ENCODE data around the gene MRPL32.

The MRPL32 gene

GRCh38 chr7:42964849-42965805 lies 33.0 kb downstream of the MRPL32 start:
- DNase-seq (ENCODE audit: low read depth in 2 of 2, low spot score in 1 of 2): no peak

GRCh38 chr7:42967391-42967790 lies 35.2 kb downstream of the MRPL32 start:
- DNase-seq (ENCODE audit: low read depth in 2 of 2, low spot score in 1 of 2): no peak

- no peak for DNase-seq (ENCODE audit: low read depth in 2 of 2, low spot score in 1 of 2)
Observed at GRCh38 chr7:42972699-42973500, 40.7 kb downstream of the MRPL32 start.

GRCh38 chr7:42976371-42976770 lies 44.2 kb downstream of the MRPL32 start:
- no peak for DNase-seq (ENCODE audit: low read depth in 2 of 2, low spot score in 1 of 2)

- no peak for DNase-seq (ENCODE audit: low read depth in 2 of 2, low spot score in 1 of 2)
Observed at GRCh38 chr7:42978496-42978895, 46.3 kb downstream of the MRPL32 start.

GRCh38 chr7:42980084-42980483 lies 47.9 kb downstream of the MRPL32 start:
- no peak for DNase-seq (ENCODE audit: low read depth in 2 of 2, low spot score in 1 of 2)

GRCh38 chr7:42980514-42980913 lies 48.3 kb downstream of the MRPL32 start:
- no peak for DNase-seq (ENCODE audit: low read depth in 2 of 2, low spot score in 1 of 2)

GRCh38 chr7:42981601-42982000 lies 49.4 kb downstream of the MRPL32 start:
- DNase-seq (ENCODE audit: low read depth in 2 of 2, low spot score in 1 of 2): no peak

- no peak for DNase-seq (ENCODE audit: low read depth in 2 of 2, low spot score in 1 of 2)
Observed at GRCh38 chr7:42982604-42983115, 50.5 kb downstream of the MRPL32 start.

GRCh38 chr7:42984137-42984536 lies 52.0 kb downstream of the MRPL32 start:
- DNase-seq (ENCODE audit: low read depth in 2 of 2, low spot score in 1 of 2): no peak

GRCh38 chr7:42986213-42986612 lies 54.0 kb downstream of the MRPL32 start:
- DNase-seq (ENCODE audit: low read depth in 2 of 2, low spot score in 1 of 2): no peak

- no peak for DNase-seq (ENCODE audit: low read depth in 2 of 2, low spot score in 1 of 2)
Observed at GRCh38 chr7:42986781-42987248, 54.6 kb downstream of the MRPL32 start.

Data from stimulated activated CD8-positive, alpha-beta memory T cell treated with anti-CD3 and anti-CD28 coated beads, Interleukin-4, amount 100 ng/mL, for 1 hour (primary cell).